Tibial nerve (tissue), 4 donors: ENCODE measurements around the gene ENPP4. TPM values are rescaled to one million over a fixed set of nuclear protein-coding genes. Genes with fewer than 3 reads are reported as not detected.
"Not testable (repeated sequence)": the region's sequence is repeated elsewhere in the genome, so short reads cannot be mapped to it uniquely, and the experiment has no call there.

Experiments used
- DNase-seq, 2 donors: peaks; one replicate each; pipeline ENCODE4 v3.0.0-alpha.2; 2019; ENCODE audit warnings: low spot score in 2 of 2
- H3K27ac ChIP-seq, 4 donors: fragments of 200-600 bp; sonication (generic) in 3 of 4; one replicate each; pipeline ENCODE4 v1.5.1; 2017 to 2019; ENCODE audit warnings: mild to moderate bottlenecking in 1 of 4
- H3K27me3 ChIP-seq, 2 donors: fragments of 200-600 bp; sonication (generic) in 1 of 2; one replicate each; pipeline versions ENCODE4 v1.5.1 to v1.6.0; 2017 to 2019
- H3K36me3 ChIP-seq, 3 donors: fragments of 200-600 bp; sonication (generic); one replicate each; pipeline ENCODE4 v1.5.1; 2018 to 2019
- H3K4me1 ChIP-seq, 4 donors: fragments of 200-600 bp; sonication (generic) in 3 of 4; one replicate each; pipeline ENCODE4 v1.5.1; 2017 to 2019
- H3K4me3 ChIP-seq, 4 donors: fragments of 200-600 bp; sonication (generic) in 3 of 4; one replicate each; pipeline ENCODE4 v1.5.1; 2017 to 2019; ENCODE audit warnings: mild to moderate bottlenecking in 1 of 4, moderate library complexity in 1 of 4
- H3K9me3 ChIP-seq, 4 donors: fragments of 200-600 bp; sonication (generic) in 3 of 4; one replicate each; pipeline ENCODE4 v1.5.1; 2017 to 2019
- EP300 ChIP-seq, 2 donors: sonication (generic); formaldehyde crosslinking; IDR thresholded peaks; one replicate each; pipeline ENCODE4 v1.6.1; 2017; ENCODE audit warnings: antibody characterized with exemption in 2 of 2, mild to moderate bottlenecking in 1 of 2
- POLR2A ChIP-seq, 2 donors: fragments of 450-650 bp; IDR thresholded peaks; one replicate each; pipeline ENCODE4 v1.6.1; 2017; ENCODE audit warnings: antibody characterized with exemption in 2 of 2, mild to moderate bottlenecking in 2 of 2, moderate library complexity in 2 of 2
- WGBS, 2 donors: methylation state at CpG; one replicate each; pipeline ENCODE4 v1.1.5; 2018; 5-methylcytosine and 5-hydroxymethylcytosine counted together
- total RNA-seq, 4 donors: library from RNA; depleted of rRNA; stranded (reverse); fragments of >200 nt; gene quantifications; one replicate each; pipeline ENCODE4 v1.1.0, GENCODE V29; 2016
- TF ChIP-seq, protein P1 (sequence below), 5 experiments: fragments of 200-600 bp in 3 of 5; fragments of 450-650 bp in 2 of 5; sonication (generic) in 3 of 5; IDR thresholded peaks; one replicate each; pipeline ENCODE4 v1.5.1; 2016 to 2019; ENCODE audit warnings: antibody characterized with exemption in 5 of 5, mild to moderate bottlenecking in 3 of 5, moderate library complexity in 2 of 5

ENPP4 gene
- total RNA-seq, 4 donors from 2014 or later: 13.8 to 22.0 (median 18.9) TPM

DNA sequence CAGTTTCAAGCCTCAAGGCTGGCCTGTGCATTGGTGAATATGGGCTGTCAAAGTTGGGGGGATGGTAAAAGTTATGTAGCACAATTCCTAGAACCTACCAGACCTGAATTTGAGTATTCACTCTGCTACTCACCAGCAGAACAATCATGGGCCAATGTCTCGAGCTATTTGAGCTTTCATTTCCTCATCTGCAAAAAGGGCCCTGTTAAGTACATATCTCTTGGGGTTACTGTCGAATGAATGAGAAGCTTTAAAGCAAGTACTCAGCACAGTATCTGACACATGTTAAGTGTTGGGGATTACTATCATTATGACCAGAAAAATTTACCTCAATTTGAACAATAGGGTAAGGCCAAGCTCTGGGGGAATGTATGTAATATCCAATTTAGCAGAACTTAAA lies 13.5 kb upstream of the ENPP4 start:
- WGBS, 2 donors: 62 to 72% methylated on average over 2 of the region's 2 CpGs
- TF ChIP-seq, protein P1, sequence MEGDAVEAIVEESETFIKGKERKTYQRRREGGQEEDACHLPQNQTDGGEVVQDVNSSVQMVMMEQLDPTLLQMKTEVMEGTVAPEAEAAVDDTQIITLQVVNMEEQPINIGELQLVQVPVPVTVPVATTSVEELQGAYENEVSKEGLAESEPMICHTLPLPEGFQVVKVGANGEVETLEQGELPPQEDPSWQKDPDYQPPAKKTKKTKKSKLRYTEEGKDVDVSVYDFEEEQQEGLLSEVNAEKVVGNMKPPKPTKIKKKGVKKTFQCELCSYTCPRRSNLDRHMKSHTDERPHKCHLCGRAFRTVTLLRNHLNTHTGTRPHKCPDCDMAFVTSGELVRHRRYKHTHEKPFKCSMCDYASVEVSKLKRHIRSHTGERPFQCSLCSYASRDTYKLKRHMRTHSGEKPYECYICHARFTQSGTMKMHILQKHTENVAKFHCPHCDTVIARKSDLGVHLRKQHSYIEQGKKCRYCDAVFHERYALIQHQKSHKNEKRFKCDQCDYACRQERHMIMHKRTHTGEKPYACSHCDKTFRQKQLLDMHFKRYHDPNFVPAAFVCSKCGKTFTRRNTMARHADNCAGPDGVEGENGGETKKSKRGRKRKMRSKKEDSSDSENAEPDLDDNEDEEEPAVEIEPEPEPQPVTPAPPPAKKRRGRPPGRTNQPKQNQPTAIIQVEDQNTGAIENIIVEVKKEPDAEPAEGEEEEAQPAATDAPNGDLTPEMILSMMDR (IDR thresholded peaks at IDR 0.05): no peak
- TF ChIP-seq EP300 (IDR thresholded peaks at IDR 0.05): no peak
- no peak for TF ChIP-seq POLR2A (IDR thresholded peaks at IDR 0.05)
- Histone ChIP-seq H3K4me3 (no peak overlapping the region), H3K27me3 (no peaks in the 10 kb centered on the region), H3K27ac (no peak overlapping the region), H3K9me3 (no peaks in the 10 kb centered on the region), H3K36me3 (no peaks in the 10 kb centered on the region), H3K4me1 (no peaks in the 10 kb centered on the region)
- DNase-seq: no peak

DNA sequence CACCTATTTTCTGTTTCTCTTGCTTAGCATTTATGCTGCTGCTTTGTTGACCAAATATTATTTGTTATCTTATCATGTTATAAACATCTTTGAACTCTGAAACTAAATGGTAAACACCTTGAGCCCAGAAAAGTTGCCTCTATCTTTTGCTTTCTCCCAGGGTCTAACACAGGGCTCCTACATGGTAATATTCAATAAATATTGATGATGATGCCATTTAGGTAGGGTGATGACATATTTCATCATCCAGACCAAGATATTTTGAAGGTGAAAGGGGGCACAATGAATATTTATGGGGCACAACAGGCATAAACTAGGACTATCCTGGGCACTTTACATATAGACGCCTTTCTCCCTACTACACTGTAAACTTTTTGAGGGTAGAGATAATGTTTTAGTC lies 11.6 kb upstream of the ENPP4 start:
- Histone ChIP-seq H3K27me3 (no peaks in the 10 kb centered on the region), H3K27ac (no peak overlapping the region), H3K9me3 (no peaks in the 10 kb centered on the region), H3K36me3 (no peaks in the 10 kb centered on the region), H3K4me1 (no peaks in the 10 kb centered on the region), H3K4me3 (no peak overlapping the region)
- WGBS, 2 donors: 86 to 93% methylated on average over 1 of the region's 1 CpG
- no peak for DNase-seq
- TF ChIP-seq, protein P1 (IDR thresholded peaks at IDR 0.05): no peak
- no peak for TF ChIP-seq POLR2A (IDR thresholded peaks at IDR 0.05)
- no peak for TF ChIP-seq EP300 (IDR thresholded peaks at IDR 0.05)

DNA sequence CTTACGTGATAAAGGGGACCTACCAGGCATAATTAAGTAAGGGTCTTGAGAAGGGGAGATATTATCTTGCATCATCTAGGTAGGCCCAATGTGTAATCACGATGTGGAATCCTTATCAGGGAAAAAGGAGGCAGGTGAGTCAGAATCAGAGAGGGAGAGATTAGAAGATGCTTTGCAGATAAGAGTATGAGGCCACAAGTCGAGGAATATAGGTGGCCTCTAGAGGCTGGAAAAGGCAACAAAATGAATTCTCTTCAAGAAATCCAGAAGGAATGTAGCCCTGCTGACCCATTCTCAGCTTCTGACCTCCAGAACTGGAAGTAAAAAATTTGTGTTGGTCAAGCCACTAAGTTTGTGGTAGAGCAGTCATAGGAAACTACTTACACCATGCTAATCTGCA lies 11.0 kb upstream of the ENPP4 start:
- TF ChIP-seq, protein P1 (IDR thresholded peaks at IDR 0.05): no peak
- TF ChIP-seq POLR2A (IDR thresholded peaks at IDR 0.05) (no peak), EP300 (IDR thresholded peaks at IDR 0.05) (no peak)
- Histone ChIP-seq H3K4me1 (no peaks in the 10 kb centered on the region), H3K9me3 (no peaks in the 10 kb centered on the region), H3K27ac (no peak overlapping the region), H3K36me3 (no peaks in the 10 kb centered on the region), H3K27me3 (no peaks in the 10 kb centered on the region), H3K4me3 (no peak overlapping the region)
- no peak for DNase-seq
- WGBS, 2 donors: 90 to 91% methylated on average over 3 of the region's 3 CpGs

GRCh38 chr6:46119679-46120078 lies 10.1 kb upstream of the ENPP4 start:
- not testable (repeated sequence) for H3K36me3 ChIP-seq, H3K27ac ChIP-seq, H3K27me3 ChIP-seq, DNase-seq, H3K9me3 ChIP-seq, H3K4me1 ChIP-seq, H3K4me3 ChIP-seq
- WGBS, 2 donors: 64 to 69% methylated on average over 5 of the region's 5 CpGs

DNA sequence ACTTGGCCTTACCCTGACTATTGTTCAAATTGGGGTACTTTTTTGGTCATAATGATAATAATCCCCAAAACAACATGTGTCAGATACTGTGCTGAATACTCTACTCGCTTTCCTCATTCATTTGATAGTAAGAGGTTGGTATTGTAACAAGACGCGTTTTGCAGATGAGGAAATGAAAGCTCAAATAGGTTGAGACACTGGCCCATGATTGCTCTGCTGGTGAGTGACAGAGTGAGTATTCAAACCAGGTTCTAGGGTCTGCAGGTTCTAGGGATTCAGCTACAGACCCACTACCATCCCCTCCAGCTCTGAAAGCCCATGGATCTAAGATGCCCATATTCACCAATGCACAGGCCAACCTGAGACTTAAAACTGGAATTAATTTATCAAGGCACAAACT lies 1.3 kb upstream of the ENPP4 start:
- no peak overlapping the region for H3K27ac ChIP-seq

More for the DNA sequence above, 1.3 kb upstream of the ENPP4 start:
- H3K27me3 ChIP-seq: no peaks in the 10 kb centered on the region
- H3K4me3 ChIP-seq: peak overlapping the region in 1 of 4 donors; percentile 87
- TF ChIP-seq EP300 (IDR thresholded peaks at IDR 0.05): no peak
- TF ChIP-seq, protein P1 (IDR thresholded peaks at IDR 0.05): no peak
- no peak for TF ChIP-seq POLR2A (IDR thresholded peaks at IDR 0.05)
- no peak for DNase-seq
- H3K9me3 ChIP-seq: no peaks in the 10 kb centered on the region
- no peaks in the 10 kb centered on the region for H3K36me3 ChIP-seq
- 79 to 90% methylated on average over 3 of the region's 3 CpGs for WGBS, 2 donors
- peaks cover 0 to 22% (median 0%) of the 10 kb centered on the region in 4 donors for H3K4me1 ChIP-seq
